ENCODE results near the gene ELL2. TPM values are rescaled to one million over a fixed set of nuclear protein-coding genes. Genes with fewer than 3 reads are reported as not detected.

Gene ELL2
- total and polyA plus RNA-seq, 2 of the 13 experiments (the other 11 are each of a cell fraction or from before 2014, with no cell fraction given), result 78.9 to 97.1 TPM

- no peak for TF ChIP-seq TCF7 (IDR thresholded peaks at IDR 0.05; ENCODE audit: low read depth)
- TF ChIP-seq ZNF451 (CRISPR knock-in tag; IDR thresholded peaks at IDR 0.05), result no peak
- peak; percentile 41; the same call in 1 of the 2 replicates for TF ChIP-seq RBFOX2 (IDR thresholded peaks at IDR 0.05; ENCODE audit: low read depth, low read length)
These were observed 4.0 kb downstream of the ELL2 start (continued) for GRCh38 chr5:95957561-95958203.

GRCh38 chr5:95956900-95957293, 4.8 kb downstream of the ELL2 start:
- POLR2A ChIA-PET, result interaction anchor here (7.2 kb wide), 1 partner anchor 30 kb away, joined by 125 read pairs; no protein-coding TSS in a partner anchor
- TF ChIP-seq PRPF4 (IDR thresholded peaks at IDR 0.05; ENCODE audit: low read depth, low read length, poor library complexity, severe bottlenecking), result no peak
- no peak for TF ChIP-seq ZNF205 (CRISPR knock-in tag; IDR thresholded peaks at IDR 0.05)
- TF ChIP-seq EP300 (IDR thresholded peaks at IDR 0.05; ENCODE audit: low read depth in 2 of 2, low read length in 2 of 2), result peak in 1 of 2 experiments; percentile 45; a peak in 1 of 4 replicates
- no peak for TF ChIP-seq EP300 (CRISPR knock-in tag; IDR thresholded peaks at IDR 0.05; ENCODE audit: borderline replicate concordance)
- TF ChIP-seq TRAFD1 (CRISPR knock-in tag; IDR thresholded peaks at IDR 0.05; ENCODE audit: borderline replicate concordance), result no peak
- TF ChIP-seq HNF4A (CRISPR knock-in tag; IDR thresholded peaks at IDR 0.05), result peak; percentile 37
- TF ChIP-seq ZGPAT (CRISPR knock-in tag; IDR thresholded peaks at IDR 0.05), result 0 out of 2 replicates have a peak, but pooled peaks have one; percentile 23
- no peak for TF ChIP-seq ASH2L (IDR thresholded peaks at IDR 0.05; ENCODE audit: insufficient read length, low read depth, low read length)
- TF ChIP-seq ZNF281 (CRISPR knock-in tag; IDR thresholded peaks at IDR 0.05; ENCODE audit: borderline replicate concordance), result peak; percentile 81; the same call in 1 of the 2 replicates
- peak; percentile 23; the same call in 1 of the 2 replicates for TF ChIP-seq SOX13 (IDR thresholded peaks at IDR 0.05)
- peak in 1 of 2 experiments; percentile 66; a peak in 1 of 4 replicates for TF ChIP-seq SOX13 (CRISPR knock-in tag; conservative IDR thresholded peaks at IDR 0.05 in 1 of 2, IDR thresholded peaks at IDR 0.05 in 1 of 2)

More at GRCh38 chr5:95956900-95957293, 4.8 kb downstream of the ELL2 start:
- peak overlapping the region; percentile 91 for H3K4me2 ChIP-seq (ENCODE audit: low read depth, low read length)
- BruUV-seq (replicated peaks), result no TSS peak
- CTCF ChIA-PET (ENCODE audit: low intra/inter-chr PET ratio, low total read pairs), result no interaction called here
- peaks cover 0 to 6% of the 10 kb centered on the region in 2 experiments; a peak in 1 of 5 replicates for H3K27me3 ChIP-seq (ENCODE audit: control insufficient read depth in 1 of 2, insufficient read depth in 2 of 2, low read length in 2 of 2)
- H2AFZ ChIP-seq (ENCODE audit: low read length), result no peak overlapping the region
- H3K36me3 ChIP-seq (replicated peaks in 1 of 2; ENCODE audit: control insufficient read depth in 1 of 2, insufficient read depth in 2 of 2, low read length in 2 of 2), result peaks cover 7 to 45% of the 10 kb centered on the region in 2 experiments
- intact Hi-C loops (cut with micrococcal nuclease; ENCODE audit: unreplicated experiment) (no loop called here), in situ Hi-C loops (cut with HindIII; ENCODE audit: extremely low pct_ligation_motif_present, low pct_unique_long_range_greater_than_20kb) (loop anchor here (5.0 kb wide), 1 partner anchor 100 kb away; no protein-coding TSS in a partner anchor)
- H3K27ac ChIP-seq (ENCODE audit: extremely low read length, insufficient read depth, low read length), result no peak overlapping the region
- ATAC-seq (no peak), DNase-seq (ENCODE audit: low spot score) (no peak), FAIRE-seq (peak; percentile 37)
- H3K79me2 ChIP-seq (ENCODE audit: insufficient read depth, low read length), result peaks cover 95% of the 10 kb centered on the region
- H4K20me1 ChIP-seq (ENCODE audit: insufficient read depth, low read length), result peaks cover 91% of the 10 kb centered on the region
- H3K4me1 ChIP-seq (ENCODE audit: insufficient read depth, low read length), result peaks cover 58% of the 10 kb centered on the region
- peak overlapping the region; percentile 94 to 100 (median 99) for H3K4me3 ChIP-seq (replicated peaks in 1 of 3; ENCODE audit: insufficient read depth in 1 of 3, low read depth in 2 of 3, low read length in 3 of 3)
- H3K9me3 ChIP-seq (ENCODE audit: low read length), result no peaks in the 10 kb centered on the region
- peak overlapping the region; percentile 99; the same call in 1 of the 2 replicates for H3K9ac ChIP-seq (ENCODE audit: insufficient read depth, low read depth, low read length)

Measured in HepG2 (cell line).